ENCODE data around the gene RNF6.

Gene RNF6

GRCh38 chr13:26225896-26226617 lies 3.9 kb upstream of the RNF6 start:
- peak; percentile 42 for DNase-seq

GRCh38 chr13:26222520-26223046 lies 469 bp upstream of the RNF6 start:
- DNase-seq: no peak

DNA sequence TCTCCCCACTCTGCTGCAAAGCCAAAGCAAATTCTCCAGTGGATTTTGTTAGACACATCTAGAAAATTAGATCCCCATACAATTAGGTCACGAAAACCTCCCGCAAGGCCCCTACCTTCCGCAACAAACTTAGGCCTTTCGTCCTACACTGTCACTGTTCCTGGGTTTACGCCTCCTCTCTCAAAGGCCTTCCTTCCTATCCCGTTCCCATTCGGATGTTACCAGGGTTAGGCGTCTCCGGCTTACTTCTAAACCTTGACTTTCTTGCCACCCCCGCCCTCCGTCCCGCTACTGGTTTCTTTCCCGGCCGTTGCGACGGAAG lies 754 bp downstream of the RNF6 start:
- no peak for DNase-seq

- no peak for DNase-seq
Observed at GRCh38 chr13:26220575-26220974, 1.5 kb downstream of the RNF6 start.

DNA sequence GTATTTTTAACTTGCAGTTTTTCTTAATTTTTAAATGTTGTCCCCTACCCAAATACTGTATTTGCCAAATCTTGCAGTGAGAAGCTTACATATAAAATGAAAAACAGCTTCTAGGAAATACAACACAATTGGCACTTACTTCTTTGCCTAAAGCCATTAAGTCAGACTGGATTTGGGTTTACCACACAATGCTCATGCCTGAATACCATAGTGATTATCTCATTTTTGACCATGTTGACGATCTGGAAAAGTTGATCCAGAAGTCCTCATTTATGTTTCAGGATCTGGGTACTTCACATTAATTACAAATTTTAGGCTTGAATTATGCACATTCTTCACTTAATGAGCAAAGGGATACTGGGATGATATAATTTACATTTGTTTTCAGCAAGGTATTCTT lies 2.4 kb downstream of the RNF6 start:
- no peak for DNase-seq

DNA sequence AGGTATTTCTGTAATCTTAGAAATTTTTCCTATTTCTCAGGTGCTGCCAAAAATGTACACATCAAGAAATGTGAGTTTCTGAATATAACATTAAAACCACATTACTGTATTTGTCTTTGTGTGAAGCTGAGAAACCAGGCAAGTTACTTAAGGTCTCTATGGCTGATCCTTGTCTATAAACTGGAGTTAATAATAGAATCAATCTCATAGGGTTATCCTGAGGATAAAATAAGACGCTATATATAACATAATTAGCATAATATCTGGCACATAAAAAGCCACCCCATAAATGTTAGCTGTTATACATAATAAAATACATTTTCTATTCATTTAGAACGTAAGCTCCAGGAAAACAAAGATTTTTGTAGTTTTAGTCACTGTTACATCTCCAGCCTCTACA lies 6.1 kb downstream of the RNF6 start:
- no peak for DNase-seq

DNA sequence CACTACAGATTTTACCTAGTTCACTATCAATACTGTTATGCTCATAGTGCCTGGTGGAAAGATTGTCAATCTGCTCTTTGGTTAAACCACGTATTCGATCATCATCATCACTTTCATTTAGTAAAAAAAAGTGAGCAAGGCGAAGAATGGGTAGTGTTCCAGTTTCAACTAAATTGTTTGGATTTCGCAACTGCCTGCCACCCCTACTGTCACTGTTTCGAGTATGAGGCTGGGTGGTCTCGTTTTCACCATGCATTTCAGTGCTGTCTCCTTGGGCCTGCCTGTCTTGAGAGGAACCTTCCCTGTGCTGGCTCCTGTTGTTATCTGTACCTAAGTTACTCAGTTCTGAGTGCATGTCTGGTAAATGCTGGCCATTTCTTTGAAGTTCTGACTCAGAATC lies 8.1 kb downstream of the RNF6 start:
- no peak for DNase-seq

- DNase-seq: no peak
Observed at GRCh38 chr13:26213345-26213744, 8.8 kb downstream of the RNF6 start.

DNA sequence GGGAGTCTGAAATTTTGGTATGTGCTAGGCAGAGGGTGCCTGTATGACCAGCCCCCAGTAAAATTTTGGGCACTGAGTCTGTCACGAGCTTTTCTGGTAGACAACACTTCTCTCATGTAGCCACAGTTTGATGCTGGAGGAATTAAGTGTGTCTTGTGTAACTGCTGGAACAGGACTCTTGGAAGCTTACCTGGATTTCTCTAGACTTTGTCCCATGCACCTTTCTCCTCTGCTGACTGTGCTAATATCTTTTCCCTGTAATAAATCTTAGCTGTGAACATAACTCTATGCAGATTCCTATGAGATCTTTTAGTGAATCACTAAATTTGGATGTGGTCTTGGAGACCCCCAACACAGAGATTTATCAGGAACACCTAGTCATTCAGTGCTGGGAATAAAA lies 13.8 kb downstream of the RNF6 start:
- DNase-seq: no peak

- DNase-seq: no peak
Observed at GRCh38 chr13:26202365-26202972, 19.6 kb downstream of the RNF6 start.

- DNase-seq: no peak
Observed at GRCh38 chr13:26200811-26201210, 21.3 kb downstream of the RNF6 start.

GRCh38 chr13:26198116-26198515 lies 24.0 kb downstream of the RNF6 start:
- DNase-seq: no peak

- no peak for DNase-seq
Observed at GRCh38 chr13:26197298-26197697, 24.8 kb downstream of the RNF6 start.

- DNase-seq: no peak
Observed at GRCh38 chr13:26186995-26187394, 35.1 kb downstream of the RNF6 start.

DNA sequence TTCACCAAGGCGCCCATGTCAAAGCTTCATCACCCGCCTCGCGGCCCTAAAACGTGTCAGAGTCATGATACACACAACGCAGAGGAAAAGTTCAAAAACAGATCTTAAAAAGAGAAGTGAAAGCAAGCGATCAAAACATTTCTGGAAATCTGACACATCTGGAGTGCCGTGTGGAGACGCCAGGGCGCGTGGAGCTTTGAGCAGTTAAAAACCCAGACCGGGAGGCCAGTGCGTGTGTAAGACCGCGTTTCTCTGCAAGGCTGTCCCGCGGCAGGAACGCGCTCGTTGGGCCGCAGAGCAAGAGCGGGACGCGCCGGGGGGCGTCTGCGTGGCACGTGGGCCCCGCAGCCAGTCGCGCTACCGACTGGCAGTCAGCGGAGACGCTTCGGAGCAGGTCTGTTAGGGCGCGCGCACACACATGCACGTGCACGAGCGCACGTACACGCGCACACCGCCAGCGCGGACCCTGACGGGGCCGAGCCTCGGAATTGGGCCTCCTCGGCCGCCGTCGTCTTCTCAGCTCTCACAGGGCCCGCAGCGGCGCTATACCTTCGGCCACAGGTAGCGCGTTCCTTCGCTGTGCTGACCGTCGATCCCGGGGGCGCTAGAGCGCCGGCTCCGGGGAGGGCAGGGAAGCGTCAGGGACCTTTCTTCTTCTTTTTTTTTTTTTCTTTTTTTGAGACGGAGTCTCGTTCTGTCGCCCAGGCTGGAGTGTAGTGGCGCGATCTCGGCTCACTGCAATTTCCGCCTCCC lies 35.8 kb downstream of the RNF6 start:
- peak; percentile 93 for DNase-seq

DNA sequence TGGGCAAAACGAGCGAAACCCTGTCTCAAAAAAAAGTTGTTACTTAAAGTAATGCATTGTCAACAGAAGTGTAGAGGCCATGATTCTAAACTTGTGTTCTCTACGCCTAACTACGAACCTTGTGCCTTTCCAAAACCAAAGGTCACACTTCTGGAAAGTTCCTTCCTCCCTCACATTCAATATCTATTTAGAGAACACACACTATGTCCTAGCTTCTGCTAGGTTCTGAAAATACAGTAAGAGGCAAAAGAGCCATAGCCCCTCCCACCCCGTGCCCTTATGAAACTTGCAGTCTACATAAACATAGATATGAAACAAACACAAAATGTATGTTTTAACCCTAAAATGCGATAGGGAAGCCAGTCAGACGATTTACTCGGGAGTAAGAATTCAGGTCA lies 36.4 kb downstream of the RNF6 start:
- DNase-seq: no peak

GRCh38 chr13:26184791-26185250 lies 37.3 kb downstream of the RNF6 start:
- peak; percentile 58 for DNase-seq

DNA sequence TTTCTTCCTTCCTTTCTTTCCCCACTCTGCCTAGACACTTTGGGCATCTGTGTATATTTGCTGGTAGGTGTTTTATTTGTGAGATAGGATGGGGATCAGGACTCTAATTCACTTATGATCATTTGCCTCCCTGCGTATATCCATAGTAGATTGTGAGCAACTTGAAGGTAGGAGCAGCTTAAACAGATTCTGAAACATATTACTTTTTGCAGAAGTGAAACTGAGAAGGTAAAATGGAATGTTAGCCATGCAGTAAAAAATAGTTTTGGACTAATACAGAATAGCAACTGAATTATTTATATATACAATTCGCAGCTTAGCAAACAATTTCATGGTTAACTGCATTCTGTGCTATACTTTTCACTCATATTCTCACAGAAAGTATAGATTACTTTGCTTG lies 38.7 kb downstream of the RNF6 start:
- DNase-seq: no peak

GRCh38 chr13:26179344-26179743 lies 42.8 kb downstream of the RNF6 start:
- no peak for DNase-seq

- no peak for DNase-seq
Observed at GRCh38 chr13:26168835-26169234, 53.3 kb downstream of the RNF6 start.

- DNase-seq: no peak
Observed at GRCh38 chr13:26168237-26168814, 53.8 kb downstream of the RNF6 start.

GRCh38 chr13:26163812-26164211 lies 58.3 kb downstream of the RNF6 start:
- DNase-seq: no peak
